ENCODE data around the gene CDK1. TPM values are rescaled to one million over a fixed set of nuclear protein-coding genes. Genes with fewer than 3 reads are reported as not detected.

CDK1 gene
- total RNA-seq, 6 donors from 2014 or later: 1.0 to 8.0 (median 5.2) TPM

- Histone ChIP-seq H3K9me3 (no peaks in the 10 kb centered on the region), H3K27ac (peak overlapping the region; percentile 76 to 91 (median 89)), H3K4me1 (peaks cover 0 to 15% (median 7%) of the 10 kb centered on the region in 4 donors), H3K36me3 (no peaks in the 10 kb centered on the region), H3K4me3 (peak overlapping the region; percentile 38 to 67 (median 66)), H3K27me3 (peaks cover 0 to 6% (median 2%) of the 10 kb centered on the region in 4 donors)
- WGBS, 2 donors: 2% methylated on average over 16 to 43 of the region's 60 CpGs
- peak; percentile 41 to 81 for ATAC-seq (ENCODE audit: low FRiP score in 2 of 2)
- TF ChIP-seq CTCF (IDR thresholded peaks at IDR 0.05): peak in 5 of 6 experiments; percentile 48 to 86 (median 73)
- peak in 1 of 4 donors; percentile 70 for TF ChIP-seq POLR2A (IDR thresholded peaks at IDR 0.05)
- TF ChIP-seq POLR2AphosphoS5 (IDR thresholded peaks at IDR 0.05): no peak
- no peak for TF ChIP-seq EP300 (IDR thresholded peaks at IDR 0.05)
- DNase-seq: peak; percentile 44 to 93
Observed at GRCh38 chr10:60732807-60733516, 45.3 kb upstream of the CDK1 start.

- H3K36me3 ChIP-seq: no peaks in the 10 kb centered on the region
- peak in 1 of 2 donors; percentile 56 for DNase-seq
- H3K27ac ChIP-seq: peak overlapping the region; percentile 76 to 91 (median 89)
- WGBS, 2 donors: 1 to 6% methylated on average over 3 to 15 of the region's 17 CpGs
- no peak for TF ChIP-seq POLR2AphosphoS5 (IDR thresholded peaks at IDR 0.05)
- no peak for TF ChIP-seq EP300 (IDR thresholded peaks at IDR 0.05)
- peak in 1 of 4 donors; percentile 44 for TF ChIP-seq POLR2A (IDR thresholded peaks at IDR 0.05)
- peak in 1 of 6 experiments; percentile 58 for TF ChIP-seq CTCF (IDR thresholded peaks at IDR 0.05)
- ATAC-seq (ENCODE audit: low FRiP score in 2 of 2): peak in 1 of 2 donors; percentile 92
- peaks cover 0 to 15% (median 7%) of the 10 kb centered on the region in 4 donors for H3K4me1 ChIP-seq
- no peaks in the 10 kb centered on the region for H3K9me3 ChIP-seq
- peak overlapping the region; percentile 38 to 67 (median 66) for H3K4me3 ChIP-seq
- H3K27me3 ChIP-seq: peaks cover 0 to 6% (median 2%) of the 10 kb centered on the region in 4 donors
Observed at GRCh38 chr10:60733517-60733822, 44.8 kb upstream of the CDK1 start.

GRCh38 chr10:60733826-60734225, 44.5 kb upstream of the CDK1 start:
- peaks cover 0 to 15% (median 7%) of the 10 kb centered on the region in 4 donors for H3K4me1 ChIP-seq
- TF ChIP-seq EP300 (IDR thresholded peaks at IDR 0.05) (no peak), POLR2AphosphoS5 (IDR thresholded peaks at IDR 0.05) (no peak), CTCF (IDR thresholded peaks at IDR 0.05) (no peak), POLR2A (IDR thresholded peaks at IDR 0.05) (no peak)
- DNase-seq (peak in 1 of 2 donors; percentile 34), ATAC-seq (ENCODE audit: low FRiP score in 2 of 2) (no peak)
- peak overlapping the region in 3 of 4 donors; percentile 76 to 91 (median 89) for H3K27ac ChIP-seq
- peak overlapping the region in 3 of 4 donors; percentile 65 to 67 (median 67) for H3K4me3 ChIP-seq
- H3K9me3 ChIP-seq: no peaks in the 10 kb centered on the region
- WGBS, 2 donors: 50 to 58% methylated on average over 11 of the region's 11 CpGs
- no peaks in the 10 kb centered on the region for H3K36me3 ChIP-seq
- H3K27me3 ChIP-seq: peaks cover 0 to 6% (median 2%) of the 10 kb centered on the region in 4 donors

- 69 to 72% methylated on average over 3 of the region's 3 CpGs for WGBS, 2 donors
- no peaks in the 10 kb centered on the region for H3K36me3 ChIP-seq
- H3K4me3 ChIP-seq: peak overlapping the region in 3 of 4 donors; percentile 65 to 67 (median 67)
- H3K9me3 ChIP-seq: no peaks in the 10 kb centered on the region
- no peak for DNase-seq
- H3K27ac ChIP-seq: peak overlapping the region in 3 of 4 donors; percentile 76 to 91 (median 89)
- H3K27me3 ChIP-seq: peaks cover 0 to 6% (median 2%) of the 10 kb centered on the region in 4 donors
- H3K4me1 ChIP-seq: peaks cover 0 to 15% (median 7%) of the 10 kb centered on the region in 4 donors
- no peak for ATAC-seq (ENCODE audit: low FRiP score in 2 of 2)
- TF ChIP-seq CTCF (IDR thresholded peaks at IDR 0.05) (no peak), POLR2AphosphoS5 (IDR thresholded peaks at IDR 0.05) (no peak), EP300 (IDR thresholded peaks at IDR 0.05) (no peak), POLR2A (IDR thresholded peaks at IDR 0.05) (no peak)
Observed at GRCh38 chr10:60734226-60734625, 44.1 kb upstream of the CDK1 start.

Data from upper lobe of left lung (tissue), 6 donors.